Activated T-cell treated with anti-CD3 and anti-CD28 coated beads, Interleukin-2, amount 50 U/mL, for 72 hours (primary cell): ENCODE measurements around the gene CLPTM1. TPM values are rescaled to one million over a fixed set of nuclear protein-coding genes. Genes with fewer than 3 reads are reported as not detected.
A peak's percentile ranks its signal among the peaks of the same experiment; 100 is the strongest.

Source experiments
- ATAC-seq, 2 donors: fragments of 150-1000 bp; cut with Tn5 transposase; replicated peaks in 1 of 2; 2 replicates each; pipeline ENCODE4 v1.10.0; 2021; ENCODE audit warnings: moderate library complexity in 2 of 2, mild to moderate bottlenecking in 1 of 2
- DNase-seq, 2 donors: peaks; one replicate each; pipeline ENCODE4 v3.0.0; 2021 to 2022; ENCODE audit warnings: mixed read lengths in 1 of 2
- H3K27ac Mint-ChIP-seq: one replicate; pipeline ENCODE4 v1.8.0; 2022; ENCODE audit warnings: mild to moderate bottlenecking, moderate library complexity, mixed read lengths
- H3K27me3 Mint-ChIP-seq: one replicate; pipeline ENCODE4 v1.8.0; 2022; ENCODE audit warnings: low read depth, mixed read lengths
- H3K36me3 Mint-ChIP-seq, 2 donors: one replicate each; pipeline ENCODE4 v1.8.0; 2022; ENCODE audit warnings: mixed read lengths in 2 of 2, mild to moderate bottlenecking in 1 of 2; ENCODE audit not compliant: insufficient read depth in 2 of 2
- H3K4me1 Mint-ChIP-seq: one replicate; pipeline ENCODE4 v1.8.0; 2022; ENCODE audit warnings: low read depth, mixed read lengths
- H3K4me3 Mint-ChIP-seq, 2 donors: one replicate each; pipeline ENCODE4 v1.8.0; 2022; ENCODE audit warnings: mild to moderate bottlenecking in 2 of 2, mixed read lengths in 2 of 2, moderate library complexity in 2 of 2
- H3K9me3 Mint-ChIP-seq, 2 donors: one replicate each; pipeline ENCODE4 v1.8.0; 2022; ENCODE audit warnings: mixed read lengths in 2 of 2
- total RNA-seq, 2 donors: library from RNA; stranded (reverse); gene quantifications; one replicate each; pipeline ENCODE4 v1.2.3, GENCODE V29; 2022

CLPTM1 gene
- total RNA-seq, 2 donors from 2014 or later: 44.7 to 50.0 TPM

- H3K4me3 Mint-ChIP-seq: peak overlapping the region; percentile 34 to 78
- no peaks in the 10 kb centered on the region for H3K9me3 Mint-ChIP-seq
- peaks cover 14% of the 10 kb centered on the region for H3K4me1 Mint-ChIP-seq
- peak overlapping the region; percentile 66 for H3K27ac Mint-ChIP-seq
- peak; percentile 85 to 89 for ATAC-seq
- DNase-seq: peak; percentile 68 to 77
- no peaks in the 10 kb centered on the region for H3K27me3 Mint-ChIP-seq
- peaks cover 7 to 18% of the 10 kb centered on the region in 2 donors for H3K36me3 Mint-ChIP-seq
Observed at GRCh38 chr19:45016388-45017314, 61.5 kb downstream of the CLPTM1 start.

- H3K27me3 Mint-ChIP-seq: no peaks in the 10 kb centered on the region
- peaks cover 14% of the 10 kb centered on the region for H3K4me1 Mint-ChIP-seq
- ATAC-seq: no peak
- DNase-seq: no peak
- no peaks in the 10 kb centered on the region for H3K9me3 Mint-ChIP-seq
- peaks cover 6 to 12% of the 10 kb centered on the region in 2 donors for H3K36me3 Mint-ChIP-seq
- no peak overlapping the region for H3K4me3 Mint-ChIP-seq
- H3K27ac Mint-ChIP-seq: peak overlapping the region; percentile 82
Observed at GRCh38 chr19:45019187-45019586, 64.0 kb downstream of the CLPTM1 start.

DNA sequence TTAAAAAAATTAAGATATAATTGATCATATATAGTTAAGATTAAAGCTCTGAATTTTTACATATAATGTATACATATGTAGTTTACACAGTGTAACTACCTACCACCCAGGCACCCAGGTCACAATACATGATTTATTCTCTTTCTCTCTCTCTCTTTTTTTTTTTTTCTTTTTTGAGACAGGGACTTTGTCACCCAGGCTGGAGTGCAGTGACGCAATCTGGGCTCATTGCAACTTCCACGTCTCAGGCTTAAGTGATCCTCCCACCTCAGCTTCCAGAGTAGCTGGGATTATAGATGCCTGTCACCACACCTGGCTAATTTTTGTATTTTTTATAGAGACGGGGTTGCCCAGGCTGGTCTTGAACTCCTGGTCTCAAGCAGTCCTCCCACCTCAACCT is 64.9 kb downstream of the CLPTM1 start:
- no peak for ATAC-seq
- H3K4me1 Mint-ChIP-seq: peaks cover 14% of the 10 kb centered on the region
- no peak for DNase-seq
- H3K27me3 Mint-ChIP-seq: no peaks in the 10 kb centered on the region
- H3K27ac Mint-ChIP-seq: no peak overlapping the region
- peaks cover 6 to 12% of the 10 kb centered on the region in 2 donors for H3K36me3 Mint-ChIP-seq
- no peaks in the 10 kb centered on the region for H3K9me3 Mint-ChIP-seq
- no peak overlapping the region for H3K4me3 Mint-ChIP-seq

DNA sequence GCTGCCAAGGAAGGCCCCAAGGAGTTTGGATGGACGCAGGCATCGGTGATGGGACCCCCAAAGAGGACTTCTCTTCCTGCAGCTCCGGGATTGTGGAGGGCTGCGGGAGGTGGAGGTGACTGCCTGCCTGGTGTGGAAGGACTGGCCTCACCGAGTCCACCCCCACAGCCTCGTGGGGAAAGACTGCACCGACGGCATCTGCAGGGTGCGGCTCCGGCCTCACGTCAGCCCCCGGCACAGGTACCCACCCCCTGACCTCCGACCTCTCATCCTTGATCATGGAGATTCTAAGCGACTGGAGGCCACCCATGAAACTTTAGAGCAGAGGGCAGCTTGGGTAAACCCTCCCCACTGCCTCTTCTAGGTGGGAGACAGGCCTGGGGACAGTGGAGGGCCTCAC is 66.8 kb downstream of the CLPTM1 start:
- Mint-ChIP-seq H3K9me3 (no peaks in the 10 kb centered on the region), H3K4me3 (no peak overlapping the region), H3K27me3 (no peaks in the 10 kb centered on the region), H3K36me3 (peaks cover 6 to 16% of the 10 kb centered on the region in 2 donors), H3K4me1 (peaks cover 3% of the 10 kb centered on the region), H3K27ac (no peak overlapping the region)
- DNase-seq: no peak
- ATAC-seq: no peak

- no peaks in the 10 kb centered on the region for H3K4me1 Mint-ChIP-seq
- DNase-seq: no peak
- H3K27ac Mint-ChIP-seq: no peak overlapping the region
- peaks cover 10 to 19% of the 10 kb centered on the region in 2 donors for H3K36me3 Mint-ChIP-seq
- H3K27me3 Mint-ChIP-seq: no peaks in the 10 kb centered on the region
- H3K9me3 Mint-ChIP-seq: no peaks in the 10 kb centered on the region
- ATAC-seq: no peak
- no peak overlapping the region for H3K4me3 Mint-ChIP-seq
Observed at GRCh38 chr19:45023048-45023447, 67.9 kb downstream of the CLPTM1 start.

- Mint-ChIP-seq H3K4me3 (no peak overlapping the region), H3K27ac (no peak overlapping the region), H3K4me1 (no peaks in the 10 kb centered on the region), H3K27me3 (no peaks in the 10 kb centered on the region), H3K36me3 (peaks cover 9 to 20% of the 10 kb centered on the region in 2 donors), H3K9me3 (no peaks in the 10 kb centered on the region)
- ATAC-seq (no peak), DNase-seq (no peak)
Observed at GRCh38 chr19:45025264-45025663, 70.1 kb downstream of the CLPTM1 start.

- Mint-ChIP-seq H3K4me3 (no peak overlapping the region), H3K4me1 (no peaks in the 10 kb centered on the region), H3K27me3 (no peaks in the 10 kb centered on the region), H3K27ac (peak overlapping the region; percentile 22), H3K9me3 (no peaks in the 10 kb centered on the region), H3K36me3 (peaks cover 13 to 37% of the 10 kb centered on the region in 2 donors)
- ATAC-seq: no peak
- no peak for DNase-seq
Observed at GRCh38 chr19:45027371-45027770, 72.2 kb downstream of the CLPTM1 start.

- H3K27ac Mint-ChIP-seq: no peak overlapping the region
- peaks cover 21 to 54% of the 10 kb centered on the region in 2 donors for H3K36me3 Mint-ChIP-seq
- H3K27me3 Mint-ChIP-seq: no peaks in the 10 kb centered on the region
- H3K4me3 Mint-ChIP-seq: no peak overlapping the region
- ATAC-seq (no peak), DNase-seq (no peak)
- no peaks in the 10 kb centered on the region for H3K9me3 Mint-ChIP-seq
- H3K4me1 Mint-ChIP-seq: no peaks in the 10 kb centered on the region
Observed at GRCh38 chr19:45030825-45031224, 75.6 kb downstream of the CLPTM1 start.

GRCh38 chr19:45032421-45032820 is 77.2 kb downstream of the CLPTM1 start:
- no peak overlapping the region for H3K4me3 Mint-ChIP-seq
- no peaks in the 10 kb centered on the region for H3K9me3 Mint-ChIP-seq
- H3K36me3 Mint-ChIP-seq: peaks cover 18 to 52% of the 10 kb centered on the region in 2 donors
- no peaks in the 10 kb centered on the region for H3K27me3 Mint-ChIP-seq
- peak overlapping the region; percentile 26 for H3K27ac Mint-ChIP-seq
- no peaks in the 10 kb centered on the region for H3K4me1 Mint-ChIP-seq
- DNase-seq (no peak), ATAC-seq (no peak)

GRCh38 chr19:45035755-45036154 is 80.6 kb downstream of the CLPTM1 start:
- no peak overlapping the region for H3K4me3 Mint-ChIP-seq
- H3K4me1 Mint-ChIP-seq: peaks cover 23% of the 10 kb centered on the region
- H3K27ac Mint-ChIP-seq: no peak overlapping the region
- H3K9me3 Mint-ChIP-seq: no peaks in the 10 kb centered on the region
- ATAC-seq (no peak), DNase-seq (no peak)
- no peaks in the 10 kb centered on the region for H3K27me3 Mint-ChIP-seq
- H3K36me3 Mint-ChIP-seq: peaks cover 23 to 43% of the 10 kb centered on the region in 2 donors

- Mint-ChIP-seq H3K4me1 (peaks cover 38% of the 10 kb centered on the region), H3K27ac (no peak overlapping the region), H3K27me3 (no peaks in the 10 kb centered on the region), H3K36me3 (peaks cover 27 to 38% of the 10 kb centered on the region in 2 donors), H3K9me3 (no peaks in the 10 kb centered on the region), H3K4me3 (peak overlapping the region; percentile 71 to 93)
- DNase-seq: no peak
- ATAC-seq: no peak
Observed at GRCh38 chr19:45037393-45038169, 82.4 kb downstream of the CLPTM1 start.

DNA sequence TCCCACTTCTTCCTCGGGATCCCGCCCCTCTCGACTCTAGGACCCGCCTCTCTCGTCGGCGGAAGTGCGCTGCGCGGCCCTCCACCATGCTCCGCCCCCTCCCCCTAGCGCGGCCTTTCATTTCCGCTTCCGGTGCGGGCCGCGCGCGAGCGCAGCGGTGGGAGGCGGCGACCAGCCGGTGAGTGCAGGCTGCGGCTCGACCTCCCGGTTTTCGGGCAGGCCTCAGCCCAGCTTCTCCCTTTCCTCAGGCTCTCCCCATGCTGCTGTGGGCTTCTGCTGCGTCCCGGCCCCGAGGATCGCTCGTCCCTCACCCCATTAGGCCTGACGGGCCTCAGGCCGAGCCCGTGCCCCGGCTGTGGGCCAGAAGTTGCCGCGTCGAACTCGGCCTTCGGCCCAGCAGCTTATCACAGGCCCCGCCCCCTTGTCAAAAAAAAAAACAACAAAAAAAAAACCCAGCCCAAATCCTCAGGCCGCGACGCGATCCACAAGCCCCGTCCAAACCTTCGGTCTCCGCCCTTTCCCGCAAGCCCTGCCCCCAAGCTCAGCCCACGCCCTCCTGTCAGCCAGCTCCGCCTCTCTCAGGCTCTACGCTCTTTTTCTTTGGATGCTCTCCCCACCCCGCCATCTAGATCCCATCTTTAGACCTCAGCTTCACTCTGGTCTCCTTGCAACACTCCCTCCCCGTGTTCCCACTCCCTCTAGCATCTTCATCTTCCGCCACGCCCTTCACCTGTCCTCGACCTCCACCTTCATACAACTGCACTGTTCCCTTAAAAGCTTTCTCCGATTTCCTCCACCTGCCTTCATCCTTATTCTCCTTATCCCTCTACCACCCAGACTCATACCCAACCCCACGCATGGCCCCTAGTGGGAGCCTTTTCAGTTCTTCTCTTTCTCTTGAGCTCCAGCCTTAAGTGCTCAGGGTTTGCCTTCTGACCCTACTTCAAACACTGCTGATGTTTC is 84.0 kb downstream of the CLPTM1 start, which contains the start of gene CLASRP:
CLASRP (plus strand) TSS at position 115 of the 963 bp plus-strand sequence. CDS start 1,168 bp downstream, outside the sequence.
- peak; percentile 91 to 93 for DNase-seq
- H3K4me3 Mint-ChIP-seq: peak within 1 kb of the TSS; percentile 93 to 99
- H3K4me1 Mint-ChIP-seq: peaks cover 38% of the 10 kb centered on the region
- no peaks in the 10 kb centered on the region for H3K9me3 Mint-ChIP-seq
- H3K36me3 Mint-ChIP-seq: peaks cover 23 to 32% of the 10 kb centered on the region in 2 donors
- peak within 1 kb of the TSS; percentile 87 for H3K27ac Mint-ChIP-seq
- peak; percentile 97 to 98 for ATAC-seq
- H3K27me3 Mint-ChIP-seq: no peaks in the 10 kb centered on the region
